Naive thymus-derived CD4-positive, alpha-beta T cell (primary cell): ENCODE results near the gene PTTG1IP. TPM values are rescaled to one million over a fixed set of nuclear protein-coding genes. Genes with fewer than 3 reads are reported as not detected.

Experiments
- ATAC-seq: fragments of 150-1000 bp; cut with Tn5 transposase; 2 replicates; pipeline ENCODE4 v1.10.0; 2021; ENCODE audit warnings: mild to moderate bottlenecking, moderate library complexity
- CTCF ChIA-PET: fragments of 350-600 bp; sonication (Branson Sonifier 250); formaldehyde crosslinking; loops from one replicate; lab custom pipeline; 2021; ENCODE audit warnings: antibody characterized with exemption; lab: Charles Lee
- POLR2A ChIA-PET: fragments of 350-600 bp; sonication (Branson Sonifier 250); formaldehyde crosslinking; loops from one replicate; lab custom pipeline; 2021; ENCODE audit warnings: antibody characterized with exemption, inconsistent platforms; lab: Charles Lee
- DNase-seq, 9 donors: peaks; one replicate each; pipeline versions ENCODE4 v3.0.0 to v3.0.0-alpha.2; 2020 to 2022; ENCODE audit warnings: mixed read lengths in 1 of 9
- H3K27ac ChIP-seq: one replicate; pipeline ENCODE4 v1.7.0; 2013; ENCODE audit warnings: mild to moderate bottlenecking, low read depth, low read length, moderate library complexity
- H3K27me3 ChIP-seq, 2 donors: one replicate each; pipeline ENCODE4 v1.7.0; 2013; ENCODE audit warnings: low read length in 2 of 2, mild to moderate bottlenecking in 2 of 2, moderate library complexity in 2 of 2; ENCODE audit not compliant: control insufficient read depth in 2 of 2, insufficient read depth in 2 of 2
- H3K36me3 ChIP-seq, 3 experiments: 1 replicate in 2 of 3; 2 replicates in 1 of 3; pipeline ENCODE4 v1.7.0; 2013; ENCODE audit warnings: low read length in 3 of 3, mild to moderate bottlenecking in 3 of 3, moderate library complexity in 1 of 3; ENCODE audit not compliant: insufficient read depth in 3 of 3, control insufficient read depth in 2 of 3
- H3K4me1 ChIP-seq, 2 donors: one replicate each; pipeline ENCODE4 v1.7.0; 2013; ENCODE audit warnings: low read length in 2 of 2, mild to moderate bottlenecking in 2 of 2, moderate library complexity in 1 of 2; ENCODE audit not compliant: control insufficient read depth in 2 of 2, insufficient read depth in 2 of 2
- H3K4me3 ChIP-seq: 2 replicates; pipeline ENCODE4 v1.7.0; 2013; ENCODE audit warnings: mild to moderate bottlenecking, low read length
- H3K9me3 ChIP-seq, 3 experiments: 1 replicate in 2 of 3; 2 replicates in 1 of 3; pipeline ENCODE4 v1.7.0; 2013; ENCODE audit warnings: low read length in 3 of 3; ENCODE audit not compliant: control insufficient read depth in 2 of 3
- H3K27ac Mint-ChIP-seq, 9 donors: one replicate each; pipeline ENCODE4 v1.8.0; 2020 to 2022; ENCODE audit warnings: mixed read lengths in 9 of 9, mild to moderate bottlenecking in 8 of 9, moderate library complexity in 5 of 9, inconsistent platforms in 2 of 9
- H3K27me3 Mint-ChIP-seq, 5 donors: one replicate each; pipeline ENCODE4 v1.8.0; 2021 to 2022; ENCODE audit warnings: mixed read lengths in 5 of 5, mild to moderate bottlenecking in 1 of 5
- H3K36me3 Mint-ChIP-seq, 5 donors: one replicate each; pipeline ENCODE4 v1.8.0; 2020 to 2022; ENCODE audit warnings: mixed read lengths in 5 of 5, mild to moderate bottlenecking in 3 of 5, inconsistent platforms in 1 of 5
- H3K4me1 Mint-ChIP-seq, 7 donors: one replicate each; pipeline ENCODE4 v1.8.0; 2020 to 2022; ENCODE audit warnings: mixed read lengths in 7 of 7, mild to moderate bottlenecking in 3 of 7, inconsistent platforms in 1 of 7
- H3K4me3 Mint-ChIP-seq, 10 donors: one replicate each; pipeline ENCODE4 v1.8.0; 2020 to 2022; ENCODE audit warnings: mild to moderate bottlenecking in 10 of 10, mixed read lengths in 10 of 10, moderate library complexity in 6 of 10, inconsistent platforms in 2 of 10
- H3K9me3 Mint-ChIP-seq, 11 donors: one replicate each; pipeline ENCODE4 v1.8.0; 2020 to 2022; ENCODE audit warnings: mixed read lengths in 11 of 11, mild to moderate bottlenecking in 4 of 11, inconsistent platforms in 1 of 11, moderate library complexity in 1 of 11
- intact Hi-C, 2 donors: fragments of 100-400 bp; cut with micrococcal nuclease; formaldehyde crosslinking; loops; one replicate each; pipeline ENCODE4 v1.15.1; 2023
- polyA plus RNA-seq, 2 donors: library from polyadenylated mRNA; unstranded; fragments of 300-500 nt; fragmentation: Illumina TruSeq; gene quantifications; one replicate each; pipeline ENCODE4 v1.2.3, GENCODE V29; 2021
- total RNA-seq, 6 experiments: library from RNA in 5 of 6; stranded (reverse) in 5 of 6; gene quantifications; 1 replicate in 5 of 6; 2 replicates in 1 of 6; pipeline ENCODE4 v1.2.3 and lab custom pipeline; 2021 to 2026

Gene PTTG1IP
- total and polyA plus RNA-seq, 7 experiments from 2014 or later = 60.9 to 122 (median 92.5) TPM

GRCh38 chr21:44895859-44896258 lies 22.4 kb upstream of the PTTG1IP start:
- H3K27ac Mint-ChIP-seq = peak overlapping the region in 5 of 9 donors; percentile 4 to 85 (median 62)
- H3K36me3 Mint-ChIP-seq = peaks cover 0 to 26% (median 12%) of the 10 kb centered on the region in 5 donors

DNA sequence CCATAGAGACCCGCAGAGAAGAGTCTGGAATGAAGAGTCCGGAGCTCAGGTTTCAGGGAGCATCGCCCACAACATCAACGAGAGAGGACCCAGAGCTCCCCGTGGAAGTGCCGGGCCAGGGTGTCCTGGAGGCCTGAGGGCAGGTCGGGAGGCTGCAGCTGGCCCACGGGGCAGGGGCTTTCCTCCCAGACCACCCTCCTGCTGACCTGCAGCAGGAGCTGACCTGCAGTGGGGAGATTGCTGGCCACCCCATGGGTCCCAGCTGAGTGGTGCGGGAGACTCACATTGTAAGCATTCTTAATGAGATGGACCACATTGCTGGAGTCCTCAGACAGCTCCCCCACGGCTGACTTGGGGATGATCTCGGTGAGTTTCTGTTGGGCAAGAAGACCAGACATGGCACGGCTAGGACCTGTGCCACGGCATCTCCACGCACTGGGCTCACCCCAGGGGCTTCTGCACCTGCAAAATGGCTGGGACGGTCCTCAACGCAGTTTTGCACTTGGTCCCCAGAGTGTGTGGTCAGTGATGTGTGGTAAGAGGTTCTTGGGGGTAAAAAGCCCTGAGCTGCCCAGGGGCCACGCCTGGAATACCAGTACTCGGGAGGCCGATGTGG lies 21.3 kb upstream of the PTTG1IP start:
- Histone ChIP-seq H3K27ac (no peak overlapping the region), H3K4me3 (no peak overlapping the region), H3K27me3 (no peaks in the 10 kb centered on the region), H3K4me1 (peaks cover 7 to 11% of the 10 kb centered on the region in 2 donors), H3K36me3 (peaks cover 9 to 89% (median 42%) of the 10 kb centered on the region in 3 experiments), H3K9me3 (no peaks in the 10 kb centered on the region)
- Mint-ChIP-seq H3K9me3 (no peaks in the 10 kb centered on the region), H3K27me3 (no peaks in the 10 kb centered on the region), H3K27ac (peak overlapping the region in 5 of 9 donors; percentile 8 to 61 (median 25)), H3K36me3 (peaks cover 0 to 19% (median 12%) of the 10 kb centered on the region in 5 donors), H3K4me3 (no peak overlapping the region), H3K4me1 (peaks cover 13 to 27% (median 19%) of the 10 kb centered on the region in 7 donors)
- intact Hi-C loops = loop anchor here in 1 of 2 donors (5.0 kb wide), 1 partner anchor 92 kb away; the partner anchor contains the start of gene UBE2G2
- DNase-seq (no peak), ATAC-seq (no peak)
- ChIA-PET CTCF (interaction anchor here (1.3 to 8.4 kb wide), 5 partner anchors 11 to 39 kb away, joined by 3 to 95 read pairs (median 7); no protein-coding TSS in a partner anchor), POLR2A (interaction anchor here (1.0 to 9.2 kb wide), 6 partner anchors 12 to 95 kb away, joined by 5 to 104 read pairs (median 18); no protein-coding TSS in a partner anchor)

More at GRCh38 chr21:44895859-44896258, 22.4 kb upstream of the PTTG1IP start:
- Histone ChIP-seq H3K9me3 (no peaks in the 10 kb centered on the region), H3K4me3 (no peak overlapping the region), H3K4me1 (peaks cover 7 to 11% of the 10 kb centered on the region in 2 donors), H3K27ac (no peak overlapping the region), H3K27me3 (no peaks in the 10 kb centered on the region), H3K36me3 (peaks cover 14 to 89% (median 40%) of the 10 kb centered on the region in 3 experiments)
- no peak for ATAC-seq
- intact Hi-C loops = no loop called here
- no peaks in the 10 kb centered on the region for H3K27me3 Mint-ChIP-seq
- no peaks in the 10 kb centered on the region for H3K9me3 Mint-ChIP-seq
- POLR2A ChIA-PET = interaction anchor here (0.9 to 9.2 kb wide), 6 partner anchors 8 to 39 kb away, joined by 3 to 104 read pairs (median 22); no protein-coding TSS in a partner anchor
- CTCF ChIA-PET = interaction anchor here (1.5 to 8.4 kb wide), 3 partner anchors 15 to 38 kb away, joined by 7 to 95 read pairs (median 9); no protein-coding TSS in a partner anchor
- no peak overlapping the region for H3K4me3 Mint-ChIP-seq
- peaks cover 13 to 27% (median 19%) of the 10 kb centered on the region in 7 donors for H3K4me1 Mint-ChIP-seq
- DNase-seq = no peak

DNA sequence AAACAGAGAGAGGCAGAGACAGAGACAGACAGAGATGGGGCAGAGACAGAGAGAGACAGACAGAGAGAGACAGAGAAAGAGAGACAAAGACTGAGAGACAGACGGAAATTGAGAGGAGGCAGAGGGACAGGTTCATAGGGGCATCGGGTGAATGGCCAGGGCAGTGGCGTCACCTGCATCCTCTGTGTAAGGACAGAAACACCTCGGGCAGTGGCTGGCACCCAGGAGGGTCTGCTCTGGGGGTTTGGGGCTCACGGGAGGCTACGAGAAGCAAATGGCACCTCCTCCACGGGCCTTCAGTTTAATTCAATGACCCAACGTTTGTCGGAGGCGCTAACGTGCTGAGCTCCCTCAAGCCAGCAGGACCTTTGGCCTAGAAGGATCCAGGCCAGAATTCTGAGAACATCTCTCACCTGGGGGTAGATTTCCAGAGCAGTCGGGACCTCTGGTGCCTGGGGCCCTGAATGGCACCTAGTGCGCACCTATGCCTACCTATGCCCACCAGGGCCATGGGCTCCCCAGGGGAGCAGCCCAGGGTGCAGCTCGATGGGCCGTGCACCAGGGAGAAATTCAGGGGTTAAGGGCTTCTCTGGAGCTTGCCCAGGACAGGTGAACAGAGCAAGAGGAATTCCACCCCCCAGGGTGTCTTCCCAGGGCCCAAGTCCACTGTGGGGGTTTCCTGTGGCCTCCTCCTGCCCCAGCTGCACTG lies 20.6 kb upstream of the PTTG1IP start:
- intact Hi-C loops = loop anchor here (2.0 to 5.0 kb wide), 3 partner anchors 33 to 235 kb away; partner anchors contain the start of gene UBE2G2 (in 1 of the 2)
- peak overlapping the region; percentile 7 for H3K27ac ChIP-seq
- no peak for DNase-seq
- peaks cover 9 to 89% (median 38%) of the 10 kb centered on the region in 3 experiments for H3K36me3 ChIP-seq
- CTCF ChIA-PET = interaction anchor here (0.8 to 8.4 kb wide), 10 partner anchors 10 to 48 kb away, joined by 3 to 95 read pairs (median 6); no protein-coding TSS in a partner anchor
- Mint-ChIP-seq H3K27me3 (no peaks in the 10 kb centered on the region), H3K27ac (peak overlapping the region; percentile 29 to 95 (median 68)), H3K36me3 (peaks cover 0 to 15% (median 12%) of the 10 kb centered on the region in 5 donors), H3K4me1 (peaks cover 13 to 27% (median 19%) of the 10 kb centered on the region in 7 donors), H3K9me3 (no peaks in the 10 kb centered on the region), H3K4me3 (no peak overlapping the region)
- peaks cover 7 to 11% of the 10 kb centered on the region in 2 donors for H3K4me1 ChIP-seq
- no peaks in the 10 kb centered on the region for H3K27me3 ChIP-seq
- no peak for ATAC-seq
- no peak overlapping the region for H3K4me3 ChIP-seq
- POLR2A ChIA-PET = interaction anchor here (0.8 to 9.2 kb wide), 9 partner anchors 13 to 231 kb away, joined by 3 to 104 read pairs (median 6); no protein-coding TSS in a partner anchor
- H3K9me3 ChIP-seq = no peaks in the 10 kb centered on the region

- H3K9me3 Mint-ChIP-seq = no peaks in the 10 kb centered on the region
- no peak for ATAC-seq
- POLR2A ChIA-PET = interaction anchor here (0.8 to 9.2 kb wide), 9 partner anchors 14 to 232 kb away, joined by 3 to 104 read pairs (median 5); no protein-coding TSS in a partner anchor
- H3K4me1 ChIP-seq = peaks cover 7 to 11% of the 10 kb centered on the region in 2 donors
- no peak overlapping the region for H3K4me3 Mint-ChIP-seq
- no peaks in the 10 kb centered on the region for H3K9me3 ChIP-seq
- no peaks in the 10 kb centered on the region for H3K27me3 ChIP-seq
- H3K36me3 ChIP-seq = peaks cover 3 to 89% (median 40%) of the 10 kb centered on the region in 3 experiments
- DNase-seq = no peak
- peaks cover 0 to 10% (median 9%) of the 10 kb centered on the region in 5 donors for H3K36me3 Mint-ChIP-seq
- no peak overlapping the region for H3K4me3 ChIP-seq
- H3K27me3 Mint-ChIP-seq = no peaks in the 10 kb centered on the region
- CTCF ChIA-PET = interaction anchor here (0.6 to 8.4 kb wide), 11 partner anchors 10 to 45 kb away, joined by 3 to 95 read pairs (median 6); no protein-coding TSS in a partner anchor
- H3K27ac Mint-ChIP-seq = peak overlapping the region in 6 of 9 donors; percentile 38 to 95 (median 72)
- H3K27ac ChIP-seq = peak overlapping the region; percentile 7
- intact Hi-C loops = loop anchor here (2.0 to 5.0 kb wide), 3 partner anchors 34 to 236 kb away; partner anchors contain the start of gene UBE2G2 (in 1 of the 2)
- peaks cover 13 to 23% (median 17%) of the 10 kb centered on the region in 7 donors for H3K4me1 Mint-ChIP-seq
Measured at GRCh38 chr21:44893278-44893556, 19.7 kb upstream of the PTTG1IP start.

DNA sequence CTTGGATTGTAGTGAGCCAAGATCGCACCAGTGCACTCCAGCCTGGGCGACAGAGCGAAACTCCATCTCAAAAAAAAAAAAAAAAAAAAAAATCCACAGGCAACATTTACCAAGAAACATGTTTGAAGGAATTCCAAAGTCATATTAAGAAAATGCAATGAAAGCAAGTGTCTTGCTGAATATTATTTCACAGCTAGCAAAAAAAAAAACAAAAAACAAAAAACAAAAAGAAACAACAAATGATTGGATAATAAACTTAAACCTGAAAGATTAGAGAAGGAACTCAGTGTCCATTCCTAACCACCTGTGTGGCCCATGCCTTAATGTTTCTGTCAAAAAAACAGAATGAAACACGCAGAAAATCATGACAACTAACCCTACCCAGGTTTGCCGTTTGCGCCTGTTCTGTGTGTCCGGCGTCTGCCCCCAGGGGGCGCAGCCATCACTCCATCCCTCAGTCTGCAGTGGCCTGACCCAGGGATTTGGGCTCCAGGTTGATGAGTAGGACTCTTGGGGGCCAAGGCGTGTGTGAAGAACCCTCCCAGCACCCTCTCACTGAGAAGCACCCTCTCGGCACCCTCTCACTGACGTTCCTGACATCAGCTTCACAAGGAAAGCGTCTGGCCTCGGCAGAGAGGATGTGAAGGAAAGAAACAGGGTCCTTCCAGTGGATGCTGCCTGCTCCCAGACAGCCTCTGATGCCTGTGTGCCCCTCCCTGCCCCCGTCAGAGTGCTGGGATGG lies 19.2 kb upstream of the PTTG1IP start:
- H3K36me3 Mint-ChIP-seq = peaks cover 0 to 9% (median 8%) of the 10 kb centered on the region in 5 donors
- H3K27me3 Mint-ChIP-seq = no peaks in the 10 kb centered on the region
- CTCF ChIA-PET = interaction anchor here (0.6 to 8.4 kb wide), 15 partner anchors 10 to 191 kb away, joined by 3 to 95 read pairs (median 4); partner anchors contain the start of gene UBE2G2
- H3K36me3 ChIP-seq = peaks cover 0 to 89% (median 35%) of the 10 kb centered on the region in 3 experiments
- H3K4me3 ChIP-seq = no peak overlapping the region
- intact Hi-C loops = loop anchor here (1.0 to 5.0 kb wide), 7 partner anchors 19 to 236 kb away; partner anchors contain the start of gene UBE2G2 (in 2 of the 2)
- H3K9me3 Mint-ChIP-seq = no peaks in the 10 kb centered on the region
- DNase-seq = peak; percentile 59 to 80 (median 76)
- H3K9me3 ChIP-seq = no peaks in the 10 kb centered on the region
- peaks cover 7 to 11% of the 10 kb centered on the region in 2 donors for H3K4me1 ChIP-seq
- H3K27ac ChIP-seq = peak overlapping the region; percentile 21
- peaks cover 13 to 22% (median 16%) of the 10 kb centered on the region in 7 donors for H3K4me1 Mint-ChIP-seq
- H3K27me3 ChIP-seq = no peaks in the 10 kb centered on the region
- no peak overlapping the region for H3K4me3 Mint-ChIP-seq
- peak; percentile 82 for ATAC-seq
- H3K27ac Mint-ChIP-seq = peak overlapping the region in 8 of 9 donors; percentile 61 to 89 (median 79)
- POLR2A ChIA-PET = interaction anchor here (0.6 to 9.2 kb wide), 11 partner anchors 9 to 184 kb away, joined by 3 to 104 read pairs (median 5); no protein-coding TSS in a partner anchor
